Kasumi-1 (cell line): Measurements from ENCODE around the gene MT1A.
"Not testable (repeated sequence)": the region's sequence is repeated elsewhere in the genome, so short reads cannot be mapped to it uniquely, and the experiment has no call there.

Experiments
- DNase-seq, 2 experiments: peaks; one replicate each; lab custom pipeline; 2025; lab: John Stamatoyannopoulos, UW

The MT1A gene

GRCh38 chr16:56610017-56610608 is 28.4 kb upstream of the MT1A start:
- peak; percentile 66 to 73 for DNase-seq

- peak in 1 of 2 experiments; percentile 51 for DNase-seq
These were observed 27.8 kb upstream of the MT1A start for GRCh38 chr16:56610609-56611111.

GRCh38 chr16:56611281-56611833 is 27.1 kb upstream of the MT1A start:
- DNase-seq = no peak

- no peak for DNase-seq
These were observed 24.8 kb upstream of the MT1A start for GRCh38 chr16:56613706-56614105.

GRCh38 chr16:56614549-56614991 is 23.9 kb upstream of the MT1A start:
- DNase-seq = no peak

- DNase-seq = no peak
These were observed 23.1 kb upstream of the MT1A start for GRCh38 chr16:56615353-56615752.

- no peak for DNase-seq
These were observed 21.8 kb upstream of the MT1A start for GRCh38 chr16:56616608-56617211.

GRCh38 chr16:56617212-56618085 is 21.0 kb upstream of the MT1A start:
- DNase-seq = peak; percentile 12 to 31

GRCh38 chr16:56618138-56618537 is 20.3 kb upstream of the MT1A start:
- DNase-seq = no peak

GRCh38 chr16:56620339-56620897 is 18.0 kb upstream of the MT1A start:
- DNase-seq = no peak

- not testable (repeated sequence) for DNase-seq
These were observed 16.6 kb upstream of the MT1A start for GRCh38 chr16:56621665-56622445.

DNA sequence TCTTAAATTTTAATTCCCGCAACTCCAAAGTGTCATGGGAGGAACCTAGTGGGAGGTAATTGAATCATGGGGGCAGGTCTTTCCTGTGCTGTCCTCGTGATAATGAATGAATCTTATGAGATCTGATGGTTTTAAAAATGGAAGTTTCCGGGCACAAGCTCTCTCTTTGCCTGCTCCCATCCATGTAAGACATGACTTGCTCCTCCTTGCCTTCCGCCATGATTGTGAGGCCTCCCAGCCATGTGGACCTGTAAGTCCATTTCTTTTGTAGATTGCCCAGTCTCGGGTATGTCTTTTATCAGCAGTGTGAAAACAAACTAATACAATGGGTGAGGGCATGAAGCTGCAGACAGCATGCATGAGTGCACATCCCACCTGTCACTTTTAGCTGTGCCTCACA is 15.3 kb upstream of the MT1A start:
- not testable (repeated sequence) for DNase-seq

- DNase-seq = no peak
These were observed 14.8 kb upstream of the MT1A start for GRCh38 chr16:56623637-56624036.

DNA sequence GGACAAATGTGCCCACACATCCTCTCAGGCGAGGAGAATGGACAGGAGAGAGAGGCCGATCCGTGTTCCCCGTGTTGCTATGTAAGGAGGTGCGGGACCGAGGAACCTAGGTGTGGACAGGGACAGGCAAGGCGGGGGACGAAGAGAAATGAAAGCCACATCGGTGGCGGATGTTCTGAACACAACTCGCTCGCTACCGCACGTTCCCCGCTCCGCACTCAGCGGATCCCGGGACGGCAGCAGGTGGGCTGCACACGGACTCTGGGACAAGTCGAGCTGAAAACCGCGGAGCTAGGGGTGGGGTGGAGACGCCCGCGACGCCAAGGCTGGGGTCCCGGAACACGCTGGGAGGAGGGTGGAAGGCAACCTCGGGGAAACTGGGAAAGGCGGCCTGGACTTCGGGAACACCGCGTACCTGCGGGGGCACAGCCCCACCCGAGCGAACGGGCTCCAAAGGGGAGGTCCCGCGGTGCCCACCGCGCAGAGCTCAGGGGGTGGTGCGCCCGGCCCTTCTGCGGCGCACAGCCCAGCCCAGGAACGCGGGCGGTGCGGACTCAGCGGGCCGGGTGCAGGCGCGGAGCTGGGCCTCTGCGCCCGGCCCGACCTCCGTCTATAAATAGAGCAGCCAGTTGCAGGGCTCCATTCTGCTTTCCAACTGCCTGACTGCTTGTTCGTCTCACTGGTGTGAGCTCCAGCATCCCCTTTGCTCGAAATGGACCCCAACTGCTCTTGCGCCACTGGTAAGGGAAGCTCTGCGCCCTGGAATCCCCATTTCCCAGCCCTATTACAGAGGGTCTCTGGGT is 13.1 kb upstream of the MT1A start, which contains the start of gene MT1E:
Gene MT1E (plus strand): TSS at position 642 of the 803 bp plus-strand sequence. CDS start 71 bp downstream, at position 713.
- DNase-seq = peak; percentile 32 to 37

DNA sequence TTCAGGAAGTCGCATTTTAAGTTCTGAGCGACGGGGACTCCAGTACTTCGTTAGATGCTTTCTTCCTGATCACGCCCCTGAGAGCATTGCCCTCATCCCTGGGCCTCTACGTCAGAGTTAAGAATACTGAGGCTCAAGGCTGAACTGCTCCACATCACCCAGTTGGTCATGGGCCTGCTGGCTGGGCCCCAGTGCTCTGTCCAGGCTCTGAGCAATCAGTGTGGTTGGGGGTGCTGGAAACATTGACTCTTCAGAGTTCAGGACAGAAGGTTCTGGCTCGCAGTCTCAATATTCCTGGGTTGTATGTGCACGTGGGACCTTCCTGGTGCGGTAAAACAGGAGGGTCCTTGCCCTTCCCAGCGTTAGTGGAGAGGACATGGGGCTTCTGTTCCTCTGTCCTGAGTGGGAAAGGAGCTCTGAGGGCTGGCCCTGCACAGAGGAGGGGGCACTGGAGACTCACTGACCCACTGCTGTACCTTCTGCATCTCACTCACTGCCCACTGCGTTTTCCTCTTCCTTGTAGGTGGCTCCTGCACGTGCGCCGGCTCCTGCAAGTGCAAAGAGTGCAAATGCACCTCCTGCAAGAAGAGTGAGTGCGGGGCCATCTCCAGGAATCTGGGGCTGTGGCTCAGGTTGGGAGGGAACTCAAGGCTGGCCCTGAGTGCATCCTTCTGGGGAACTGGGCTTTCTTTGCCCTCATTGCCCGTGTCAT is 12.4 kb upstream of the MT1A start:
- DNase-seq = no peak

- DNase-seq = no peak
These were observed 11.8 kb upstream of the MT1A start for GRCh38 chr16:56626685-56627084.

DNA sequence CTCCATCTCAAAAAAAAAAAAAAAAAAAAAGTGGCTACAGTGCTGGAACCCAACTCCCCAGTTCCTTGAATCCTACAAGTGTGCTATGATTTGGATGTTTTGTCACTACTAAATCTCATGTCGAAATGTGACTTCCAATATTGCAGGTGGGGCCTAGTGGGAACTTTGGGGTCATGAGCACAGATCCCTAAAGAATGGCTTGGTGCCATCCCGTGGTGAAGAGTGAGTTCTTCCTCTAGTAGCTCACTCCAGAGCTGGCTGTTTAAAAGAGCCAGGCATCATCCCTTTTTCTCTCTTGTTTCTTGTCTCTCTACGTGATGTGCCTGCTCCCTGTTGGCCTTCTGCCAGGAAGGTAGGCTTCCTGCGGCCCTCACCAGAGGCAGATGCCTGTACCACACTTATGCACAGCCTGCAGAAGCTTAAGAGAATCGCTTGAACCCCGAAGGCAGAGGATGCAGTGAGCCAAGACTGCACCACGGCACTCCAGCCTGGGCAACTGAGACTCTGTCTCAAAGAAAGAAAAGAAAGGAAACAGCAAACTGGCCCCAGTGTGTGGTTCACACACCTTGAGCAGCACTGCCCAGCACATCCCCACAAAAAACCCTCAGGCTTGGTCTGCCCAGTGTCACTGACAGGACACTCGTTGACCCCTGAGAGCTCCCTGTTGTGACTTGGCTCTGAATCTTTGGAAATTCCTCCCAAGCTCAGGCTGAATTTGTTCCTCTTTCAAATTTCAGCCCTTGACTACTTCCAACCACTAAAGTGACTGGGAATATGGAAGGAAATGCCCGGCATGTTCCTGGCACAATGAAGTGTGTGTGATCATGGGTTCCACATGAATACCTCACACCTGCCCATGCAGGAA is 9.7 kb upstream of the MT1A start:
- DNase-seq = no peak

- no peak for DNase-seq
These were observed 8.9 kb upstream of the MT1A start for GRCh38 chr16:56629531-56629930.

DNA sequence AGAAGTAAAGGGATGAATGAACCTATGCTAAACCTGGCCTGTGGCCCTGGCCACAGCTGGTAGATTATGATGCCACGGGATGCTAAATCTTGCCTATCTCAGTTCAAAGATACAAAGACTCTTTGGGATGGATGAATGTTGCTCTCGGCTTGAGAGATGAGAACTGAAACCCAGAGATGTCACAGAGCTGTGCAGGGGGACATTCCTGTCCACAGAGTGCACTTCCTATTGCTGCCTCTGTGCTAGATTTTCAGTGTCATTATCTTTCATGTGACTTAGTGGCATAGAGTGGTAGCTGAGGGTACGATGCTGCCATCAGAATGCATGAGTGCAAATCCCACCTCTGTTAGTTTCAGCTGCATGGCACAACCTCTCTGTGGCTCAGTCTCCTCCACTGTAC is 8.3 kb upstream of the MT1A start:
- DNase-seq = no peak
